ACC112 (cell line): Measurements from ENCODE around the gene UNC79.
"Not testable (repeated sequence)": the region's sequence is repeated elsewhere in the genome, so short reads cannot be mapped to it uniquely, and the experiment has no call there.

Source experiments
- H2AFZ ChIP-seq: fragments of 200-600 bp; sonication (generic); one replicate; pipeline ENCODE4 v1.6.0; 2017; ENCODE audit warnings: antibody characterized with exemption, low read length; ENCODE audit not compliant: unreplicated experiment
- H3K27ac ChIP-seq: fragments of 200-600 bp; sonication (generic); 2 replicates; pipeline ENCODE4 v1.5.1; 2014; ENCODE audit warnings: low read depth, mild to moderate bottlenecking, antibody characterized with exemption, low read length, moderate library complexity
- H3K27me3 ChIP-seq: fragments of 200-600 bp; sonication (generic); 2 replicates; pipeline ENCODE4 v1.6.1; 2014; ENCODE audit warnings: mild to moderate bottlenecking, antibody characterized with exemption, low read length, moderate library complexity, mixed read lengths; ENCODE audit not compliant: insufficient read depth
- H3K36me3 ChIP-seq: fragments of 200-600 bp; sonication (generic); 2 replicates; pipeline ENCODE4 v1.6.1; 2016; ENCODE audit warnings: mild to moderate bottlenecking, antibody characterized with exemption, low read length, moderate library complexity, mixed read lengths; ENCODE audit not compliant: insufficient read depth
- H3K4me1 ChIP-seq: fragments of 200-600 bp; sonication (generic); one replicate; pipeline ENCODE4 v1.6.1; 2016; ENCODE audit warnings: low read length, mixed read lengths; ENCODE audit not compliant: insufficient read depth, unreplicated experiment, control insufficient read depth
- H3K4me3 ChIP-seq: fragments of 200-600 bp; sonication (generic); 2 replicates; pipeline ENCODE4 v1.5.1; 2014; ENCODE audit warnings: mild to moderate bottlenecking, low read depth, low read length
- H3K79me2 ChIP-seq: fragments of 200-600 bp; sonication (generic); one replicate; pipeline ENCODE4 v1.6.0; 2016; ENCODE audit warnings: low read length; ENCODE audit not compliant: control insufficient read depth, unreplicated experiment, insufficient read depth

Gene UNC79

DNA sequence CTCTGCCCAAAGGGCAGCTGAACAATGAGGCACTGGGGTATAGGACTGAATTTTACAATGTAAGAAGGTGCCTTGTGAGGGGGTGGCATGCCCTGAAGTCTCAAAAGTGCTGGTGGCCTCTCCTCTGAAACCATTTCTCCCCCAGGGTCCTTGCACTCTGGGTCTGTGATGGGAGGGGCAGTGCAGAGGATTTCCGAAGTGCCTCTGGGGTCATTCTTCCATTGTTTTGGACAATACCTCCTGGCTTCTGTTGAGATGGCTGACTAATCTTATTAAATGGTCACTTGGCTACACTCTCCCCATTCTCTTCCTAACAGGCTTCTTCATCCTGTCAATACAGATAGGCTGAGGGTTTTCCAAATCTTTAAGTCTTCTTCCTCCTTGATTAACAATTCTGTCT is 59.3 kb downstream of the UNC79 start:
- H3K36me3 ChIP-seq = no peaks in the 10 kb centered on the region
- H2AFZ ChIP-seq = no peak overlapping the region
- H3K27me3 ChIP-seq = no peaks in the 10 kb centered on the region
- no peak overlapping the region for H3K4me3 ChIP-seq
- H3K27ac ChIP-seq = no peak overlapping the region
- no peaks in the 10 kb centered on the region for H3K79me2 ChIP-seq
- no peaks in the 10 kb centered on the region for H3K4me1 ChIP-seq

DNA sequence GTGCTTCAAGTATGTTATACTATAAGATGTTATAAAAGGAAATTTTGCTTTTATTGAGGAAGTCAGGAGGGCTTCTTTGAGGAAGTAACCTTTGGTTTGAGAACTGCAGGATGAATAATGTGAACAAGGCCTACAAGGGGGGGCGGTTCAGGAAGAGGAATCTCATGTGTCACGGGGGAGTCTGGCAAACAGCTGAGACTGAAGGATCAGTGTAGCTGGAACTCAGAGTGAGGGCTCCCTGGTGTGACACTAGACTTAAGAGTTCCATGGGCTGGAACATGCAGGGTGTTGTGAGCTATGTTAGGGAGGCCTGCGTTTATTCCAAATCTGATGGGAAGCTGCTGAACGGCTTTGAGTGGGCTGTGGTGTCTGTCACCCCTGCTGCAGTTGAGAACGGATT is 62.3 kb downstream of the UNC79 start:
- no peaks in the 10 kb centered on the region for H3K36me3 ChIP-seq
- H3K79me2 ChIP-seq = no peaks in the 10 kb centered on the region
- no peaks in the 10 kb centered on the region for H3K27me3 ChIP-seq
- no peaks in the 10 kb centered on the region for H3K4me1 ChIP-seq
- H2AFZ ChIP-seq = no peak overlapping the region
- H3K27ac ChIP-seq = no peak overlapping the region
- no peak overlapping the region for H3K4me3 ChIP-seq

DNA sequence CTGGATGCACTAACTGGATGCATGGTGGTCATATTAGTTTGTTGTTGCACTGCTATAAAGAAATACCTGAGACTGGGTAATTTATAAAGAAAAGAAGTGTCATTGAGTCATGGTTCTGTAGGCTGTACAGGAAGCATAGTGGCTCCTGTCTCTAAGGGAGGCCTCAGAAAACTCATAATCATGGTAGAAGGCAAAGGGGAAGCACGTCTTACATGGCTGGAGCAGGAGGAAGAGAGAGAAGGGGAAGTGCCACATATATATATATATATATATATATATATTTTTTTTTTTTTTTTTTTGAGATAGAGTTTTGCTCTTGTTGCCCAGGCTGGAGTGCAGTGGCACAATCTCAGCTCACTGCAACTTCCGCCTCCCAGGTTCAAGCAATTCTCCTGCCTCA is 62.9 kb downstream of the UNC79 start:
- not testable (repeated sequence) for H2AFZ ChIP-seq, H3K79me2 ChIP-seq, H3K4me3 ChIP-seq, H3K36me3 ChIP-seq, H3K27me3 ChIP-seq, H3K4me1 ChIP-seq, H3K27ac ChIP-seq

DNA sequence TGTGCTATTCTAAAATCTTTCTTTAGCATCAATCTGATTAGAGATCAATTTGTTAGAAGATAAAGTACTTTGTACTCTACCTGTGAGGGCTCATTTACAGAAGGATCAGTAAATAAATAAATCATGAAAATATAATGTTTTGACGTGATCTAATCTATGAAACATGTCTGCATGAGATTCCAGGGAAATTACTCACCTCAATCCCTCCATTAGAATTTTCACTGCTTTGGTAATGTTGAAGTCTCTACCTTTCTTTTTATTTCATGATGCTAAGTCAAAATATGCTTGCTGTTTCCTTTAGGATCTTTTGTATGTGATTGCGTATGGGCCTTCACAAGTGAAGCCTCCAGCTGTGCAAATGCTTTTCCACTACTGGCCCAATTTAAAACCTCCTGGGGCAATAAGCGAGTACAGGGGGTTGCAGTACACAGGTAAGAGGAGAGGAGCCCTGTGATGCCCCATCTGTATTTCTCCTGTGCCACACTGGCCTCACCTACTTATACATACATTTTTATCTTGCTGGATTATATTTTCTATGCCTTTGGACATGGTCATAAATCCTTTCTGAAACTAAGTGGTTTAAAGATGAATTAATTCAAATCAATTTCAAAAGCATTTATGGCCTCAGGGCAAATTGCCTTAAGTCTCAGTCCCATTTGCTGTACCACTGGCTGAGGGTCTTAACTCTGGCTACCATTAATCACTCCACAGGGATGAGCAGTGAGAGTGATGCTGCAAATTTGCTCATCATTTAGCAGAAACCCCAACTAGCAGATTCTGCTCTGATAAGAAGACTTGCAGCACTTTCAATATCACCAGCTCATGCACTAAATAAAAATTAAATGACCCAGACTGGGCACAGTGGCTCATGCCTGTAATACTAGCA is 66.4 kb downstream of the UNC79 start:
- Histone ChIP-seq H3K27me3 (no peaks in the 10 kb centered on the region), H3K36me3 (no peaks in the 10 kb centered on the region), H3K79me2 (no peaks in the 10 kb centered on the region), H3K4me1 (no peaks in the 10 kb centered on the region), H3K4me3 (no peak overlapping the region), H3K27ac (no peak overlapping the region), H2AFZ (no peak overlapping the region)

DNA sequence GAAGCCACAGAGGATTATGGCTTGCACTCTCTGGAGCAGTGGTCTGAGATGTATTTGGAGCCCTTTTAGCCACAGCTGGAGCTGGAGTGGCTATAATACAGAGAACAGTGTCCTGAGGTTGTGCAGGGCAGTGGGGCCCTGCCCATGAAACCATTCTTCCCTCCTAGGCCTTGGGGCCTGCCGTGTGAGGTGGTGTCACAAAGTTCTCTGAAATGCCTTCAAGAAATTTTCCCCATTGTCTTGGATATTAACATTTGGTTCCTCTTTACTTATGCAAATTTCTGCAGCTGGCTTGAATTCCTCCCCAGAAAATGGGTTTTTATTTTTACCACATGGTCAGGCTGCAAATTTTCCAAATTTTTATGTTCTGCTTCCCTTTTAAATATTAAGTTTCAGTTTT is 79.3 kb downstream of the UNC79 start:
- no peak overlapping the region for H2AFZ ChIP-seq
- no peak overlapping the region for H3K27ac ChIP-seq
- no peaks in the 10 kb centered on the region for H3K4me1 ChIP-seq
- no peaks in the 10 kb centered on the region for H3K27me3 ChIP-seq
- no peaks in the 10 kb centered on the region for H3K79me2 ChIP-seq
- no peaks in the 10 kb centered on the region for H3K36me3 ChIP-seq
- no peak overlapping the region for H3K4me3 ChIP-seq

DNA sequence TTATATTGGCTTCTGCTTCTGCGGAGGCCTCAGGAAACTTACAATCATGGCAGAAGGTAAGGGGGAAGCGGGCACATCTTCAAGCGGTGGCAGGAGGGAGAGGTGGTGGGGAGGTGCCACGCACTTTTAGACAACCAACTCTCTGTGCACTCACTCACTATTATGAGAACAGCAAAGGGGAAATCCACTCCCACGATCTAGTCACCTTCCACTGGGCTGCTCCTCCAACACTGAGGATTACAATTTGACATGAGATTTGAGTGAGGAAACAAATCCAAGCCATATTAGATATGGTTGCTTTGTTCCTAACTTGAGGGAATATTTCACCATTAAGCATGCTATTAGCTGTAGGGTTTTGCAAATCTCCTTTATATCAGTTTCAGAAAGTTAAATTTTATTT is 80.3 kb downstream of the UNC79 start:
- Histone ChIP-seq H3K4me1 (no peaks in the 10 kb centered on the region), H3K27me3 (no peaks in the 10 kb centered on the region), H3K36me3 (no peaks in the 10 kb centered on the region), H3K79me2 (no peaks in the 10 kb centered on the region), H2AFZ (no peak overlapping the region), H3K27ac (no peak overlapping the region), H3K4me3 (no peak overlapping the region)

DNA sequence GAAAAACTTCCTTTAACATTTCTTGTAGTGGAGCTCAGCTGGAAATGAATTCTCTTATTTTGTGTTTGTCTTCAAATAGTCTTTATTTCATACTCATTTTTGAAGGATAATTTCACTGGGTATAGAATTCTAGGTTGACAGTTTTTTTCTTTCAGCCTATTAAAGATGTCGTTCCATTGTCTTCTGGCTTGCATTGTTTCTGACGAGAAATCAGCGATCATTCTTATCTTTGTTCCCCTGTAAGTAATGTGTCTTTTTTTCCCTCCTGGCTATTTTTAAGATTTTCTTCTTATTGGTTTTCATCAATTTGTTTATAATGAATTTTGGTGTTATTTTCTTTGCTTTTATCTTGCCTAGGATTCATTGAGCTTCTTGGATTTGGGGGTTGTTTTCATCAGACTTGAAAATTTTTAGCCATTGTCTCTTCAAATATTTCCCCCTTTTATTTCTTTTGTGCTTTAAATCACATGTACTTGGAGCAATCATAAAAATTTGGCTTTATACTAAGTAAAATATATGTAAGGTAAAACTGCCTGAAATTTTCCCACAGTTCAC is 89.4 kb downstream of the UNC79 start:
- Histone ChIP-seq H3K4me1 (no peaks in the 10 kb centered on the region), H3K36me3 (no peaks in the 10 kb centered on the region)

DNA sequence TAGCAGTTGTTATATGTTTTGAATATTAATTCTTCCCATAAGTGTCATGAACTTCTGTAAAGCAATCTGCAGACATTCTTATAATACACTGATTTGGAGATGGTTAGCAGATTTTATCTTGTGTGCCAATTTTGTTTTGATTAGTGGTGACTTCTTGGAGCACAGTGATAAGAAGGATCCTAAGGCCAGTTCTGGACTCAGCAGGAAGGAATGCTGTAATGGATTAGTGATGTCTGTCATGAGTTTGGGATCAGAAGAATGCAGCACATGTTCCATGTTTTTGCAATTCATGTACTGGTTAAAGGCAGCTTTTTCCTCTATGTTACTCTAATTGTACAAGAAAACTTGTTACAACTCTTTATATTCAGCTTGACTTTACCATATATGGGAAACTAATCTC is 91.5 kb downstream of the UNC79 start:
- no peaks in the 10 kb centered on the region for H3K4me1 ChIP-seq
- H3K4me3 ChIP-seq = no peak overlapping the region
- H3K79me2 ChIP-seq = no peaks in the 10 kb centered on the region
- H2AFZ ChIP-seq = no peak overlapping the region
- no peaks in the 10 kb centered on the region for H3K27me3 ChIP-seq
- H3K36me3 ChIP-seq = no peaks in the 10 kb centered on the region
- H3K27ac ChIP-seq = no peak overlapping the region

More for the DNA sequence above, 89.4 kb downstream of the UNC79 start:
- no peak overlapping the region for H3K4me3 ChIP-seq
- no peak overlapping the region for H2AFZ ChIP-seq
- H3K27ac ChIP-seq = no peak overlapping the region
- no peaks in the 10 kb centered on the region for H3K27me3 ChIP-seq
- H3K79me2 ChIP-seq = no peaks in the 10 kb centered on the region

DNA sequence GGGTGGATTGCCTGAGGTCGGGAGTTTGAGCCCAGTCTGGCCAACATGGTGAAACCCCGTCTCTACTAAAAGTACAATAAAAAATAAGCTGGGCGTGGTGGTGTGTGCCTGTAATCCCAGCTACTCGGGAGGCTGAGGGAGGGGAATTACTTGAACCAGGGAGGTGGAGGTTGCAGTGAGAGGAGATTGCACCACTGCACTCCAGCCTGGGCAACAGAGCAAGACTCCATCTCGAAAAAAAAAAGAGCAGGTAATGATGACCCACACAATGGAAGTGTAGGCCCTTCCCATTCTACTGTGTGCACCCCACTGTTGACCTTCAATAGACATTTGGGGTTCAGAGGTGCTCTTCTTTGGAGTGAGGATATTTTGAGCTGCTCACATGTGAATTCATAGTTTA is 94.5 kb downstream of the UNC79 start:
- H3K27me3 ChIP-seq, H3K27ac ChIP-seq, H3K36me3 ChIP-seq, H3K79me2 ChIP-seq, H3K4me1 ChIP-seq, H2AFZ ChIP-seq, H3K4me3 ChIP-seq: not testable (repeated sequence)

DNA sequence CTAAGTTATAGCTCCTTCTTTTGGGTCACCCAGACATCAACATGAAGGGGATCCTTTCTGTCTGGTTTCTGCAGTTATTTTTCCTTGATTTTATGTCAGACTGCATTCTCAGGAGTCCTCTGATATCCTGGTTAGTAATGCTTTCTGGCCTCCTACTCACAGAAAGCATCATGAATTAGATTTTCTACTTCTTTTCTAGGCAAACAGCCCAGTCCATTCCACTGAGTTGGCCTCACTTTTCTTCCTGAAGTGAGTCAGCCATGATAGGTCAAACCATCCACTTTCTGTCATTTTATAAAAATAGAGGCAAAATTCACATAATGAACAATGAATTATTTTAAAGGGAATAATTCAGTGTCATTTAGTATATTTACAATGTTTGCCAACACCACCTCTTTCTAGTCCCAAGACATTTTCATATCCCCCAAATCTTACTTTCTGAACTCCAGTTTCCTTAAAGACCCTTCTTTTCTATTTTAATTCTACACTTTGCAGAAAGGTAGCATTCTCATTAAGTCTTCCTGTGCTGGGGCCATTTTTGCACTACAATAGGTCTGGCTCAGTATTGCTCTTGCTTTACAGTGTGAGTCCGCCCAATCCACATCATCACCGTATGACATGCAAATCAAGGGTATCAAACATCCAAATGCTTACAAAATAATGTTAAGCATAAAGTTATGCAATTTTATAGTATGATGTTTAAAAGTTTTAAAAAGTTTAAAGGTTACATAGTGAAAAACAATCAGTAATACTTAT is 95.1 kb downstream of the UNC79 start:
- Histone ChIP-seq H3K36me3 (no peaks in the 10 kb centered on the region), H3K27me3 (no peaks in the 10 kb centered on the region), H2AFZ (no peak overlapping the region), H3K4me3 (no peak overlapping the region), H3K27ac (no peak overlapping the region), H3K4me1 (no peaks in the 10 kb centered on the region), H3K79me2 (no peaks in the 10 kb centered on the region)

DNA sequence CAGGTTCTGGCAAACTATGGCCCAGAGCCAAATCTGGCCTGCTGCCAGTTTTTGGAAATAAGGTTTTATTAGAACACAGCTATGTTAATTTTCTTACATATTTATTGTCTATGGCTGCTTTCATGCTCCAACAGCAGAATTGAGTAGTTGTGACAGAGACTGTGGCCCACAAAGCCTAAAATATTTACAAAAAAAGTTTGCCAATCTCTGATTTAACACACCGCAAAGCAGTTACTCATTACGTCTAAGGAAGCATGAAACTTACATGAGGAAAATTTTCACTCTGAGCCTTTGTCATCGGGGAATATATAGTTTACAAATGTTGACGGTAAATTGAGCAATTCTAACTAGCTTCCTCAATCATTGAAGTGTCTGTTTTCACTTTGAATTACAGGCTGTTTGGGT is 96.5 kb downstream of the UNC79 start:
- Histone ChIP-seq H3K27me3 (no peaks in the 10 kb centered on the region), H3K27ac (no peak overlapping the region), H3K4me3 (no peak overlapping the region), H3K4me1 (no peaks in the 10 kb centered on the region), H2AFZ (no peak overlapping the region), H3K79me2 (no peaks in the 10 kb centered on the region), H3K36me3 (no peaks in the 10 kb centered on the region)
